SK-N-SH (cell line): ENCODE results near the gene ESPNL. TPM values are rescaled to one million over a fixed set of nuclear protein-coding genes. Genes with fewer than 3 reads are reported as not detected.

Source experiments
- CTCF ChIA-PET: fragments of 300-600, 350-600 bp; formaldehyde crosslinking; extraction: SDS; loops from one replicate; lab custom pipeline; 2021; lab: Yijun Ruan, JAX
- POLR2A ChIA-PET: fragments of 350-600 bp; sonication (Branson Sonifier 250); formaldehyde crosslinking; extraction: SDS; loops from one replicate; lab custom pipeline; 2020; ENCODE audit warnings: antibody characterized with exemption, inconsistent platforms; lab: Yijun Ruan, JAX
- DNase-seq: peaks from one replicate; pipeline ENCODE4 v3.0.0; 2012
- H2AFZ ChIP-seq: fragments of 200-600 bp; sonication (generic); 2 replicates; pipeline ENCODE4 v1.8.1; 2016; ENCODE audit warnings: antibody characterized with exemption, mild to moderate bottlenecking, low read depth
- H3F3A ChIP-seq: fragments of 200-600 bp; sonication (generic); replicated peaks from 2 replicates; pipeline ENCODE3; 2016; ENCODE audit warnings: antibody characterized with exemption, mild to moderate bottlenecking; ENCODE audit not compliant: insufficient read depth
- H3K27ac ChIP-seq, 2 experiments: fragments of 200-500 bp in 1 of 2; fragments of 200-600 bp in 1 of 2; sonication (Bioruptor generic) in 1 of 2; sonication (generic), shearing (Covaris generic) in 1 of 2; 2 replicates each; pipeline versions ENCODE4 v1.5.1 to v1.6.1; 2014 to 2016; ENCODE audit warnings: low read depth in 2 of 2, inconsistent platforms in 1 of 2, low read length in 1 of 2, mild to moderate bottlenecking in 1 of 2, mixed read lengths in 1 of 2
- H3K27me3 ChIP-seq: fragments of 200-600 bp; sonication (generic), shearing (Covaris generic); 2 replicates; pipeline ENCODE4 v1.6.1; 2016; ENCODE audit warnings: mixed run types; ENCODE audit not compliant: insufficient read depth
- H3K36me3 ChIP-seq, 2 experiments: fragments of 200-500 bp in 1 of 2; fragments of 200-600 bp in 1 of 2; sonication (Bioruptor generic) in 1 of 2; sonication (generic) in 1 of 2; replicated peaks in 1 of 2; 2 replicates each; pipeline versions ENCODE3 to v1.5.1; 2014 to 2016; ENCODE audit warnings: low read length in 1 of 2, mild to moderate bottlenecking in 1 of 2; ENCODE audit not compliant: insufficient read depth in 2 of 2, control insufficient read depth in 1 of 2
- H3K4me1 ChIP-seq, 2 experiments: fragments of 200-500 bp in 1 of 2; fragments of 200-600 bp in 1 of 2; sonication (Bioruptor generic) in 1 of 2; sonication (generic), shearing (Covaris generic) in 1 of 2; 2 replicates each; pipeline versions ENCODE4 v1.5.1 to v1.6.1; 2014 to 2016; ENCODE audit warnings: low read depth in 1 of 2, low read length in 1 of 2, mixed run types in 1 of 2; ENCODE audit not compliant: insufficient read depth in 2 of 2, control insufficient read depth in 1 of 2
- H3K4me2 ChIP-seq: fragments of 200-600 bp; sonication (generic), shearing (Covaris generic); 2 replicates; pipeline ENCODE4 v1.6.1; 2017; ENCODE audit warnings: mixed run types
- H3K4me3 ChIP-seq, 2 experiments: fragments of 200-500 bp in 1 of 2; fragments of 200-600 bp in 1 of 2; sonication (Bioruptor generic) in 1 of 2; sonication (generic), shearing (Covaris generic) in 1 of 2; 2 replicates each; pipeline versions ENCODE4 v1.5.1 to v1.8.1; 2014 to 2016; ENCODE audit warnings: low read depth in 2 of 2, inconsistent platforms in 1 of 2, low read length in 1 of 2, mild to moderate bottlenecking in 1 of 2, mixed read lengths in 1 of 2, moderate library complexity in 1 of 2
- H3K79me2 ChIP-seq: fragments of 200-600 bp; sonication (generic); 2 replicates; pipeline ENCODE4 v1.8.1; 2017; ENCODE audit warnings: mild to moderate bottlenecking; ENCODE audit not compliant: insufficient read depth
- H3K9ac ChIP-seq: fragments of 200-600 bp; sonication (generic); 2 replicates; pipeline ENCODE4 v1.6.1; 2017; ENCODE audit warnings: mixed run types
- H3K9me2 ChIP-seq: fragments of 200-600 bp; sonication (generic); 2 replicates; pipeline ENCODE4 v1.6.1; 2017; ENCODE audit warnings: mixed run types
- H3K9me3 ChIP-seq: fragments of 200-600 bp; sonication (generic); 2 replicates; pipeline ENCODE4 v1.6.1; 2017; ENCODE audit warnings: mixed run types, mild to moderate bottlenecking, moderate library complexity
- H4K20me1 ChIP-seq: fragments of 200-600 bp; sonication (generic); 2 replicates; pipeline ENCODE4 v1.6.1; 2017; ENCODE audit warnings: mild to moderate bottlenecking, mixed run types; ENCODE audit not compliant: insufficient read depth
- FOSL2 ChIP-seq: IDR thresholded peaks from 2 replicates; pipeline ENCODE4 v1.4.0; 2012; ENCODE audit warnings: low read depth, mild to moderate bottlenecking, moderate library complexity, borderline replicate concordance
- FOXJ3 ChIP-seq: sonication (generic); formaldehyde crosslinking; IDR thresholded peaks from 2 replicates; pipeline ENCODE4 v1.5.1; 2020; ENCODE audit warnings: mild to moderate bottlenecking, missing genetic modification reagents
- FOXM1 ChIP-seq: IDR thresholded peaks from 2 replicates; pipeline ENCODE4 v1.4.0; 2012; ENCODE audit warnings: low read depth, mild to moderate bottlenecking
- GATA2 ChIP-seq: sonication (generic); formaldehyde crosslinking; IDR thresholded peaks from 2 replicates; pipeline ENCODE4 v1.5.0; 2020; ENCODE audit warnings: mild to moderate bottlenecking, missing genetic modification reagents
- JUND ChIP-seq: IDR thresholded peaks from 2 replicates; pipeline ENCODE4 v1.4.0; 2012
- MEF2A ChIP-seq: IDR thresholded peaks from 2 replicates; pipeline ENCODE4 v1.4.0; 2012; ENCODE audit warnings: low read depth, borderline replicate concordance
- MXI1 ChIP-seq: IDR thresholded peaks from 2 replicates; pipeline ENCODE4 v1.6.1; 2012; ENCODE audit warnings: mild to moderate bottlenecking, low read depth, low read length, improper control_type of control experiment
- NFIC ChIP-seq: IDR thresholded peaks from 2 replicates; pipeline ENCODE4 v1.4.0; 2012; ENCODE audit warnings: borderline replicate concordance
- POLR2AphosphoS5 ChIP-seq: IDR thresholded peaks from 2 replicates; pipeline ENCODE4 v1.6.1; 2012; ENCODE audit warnings: low read depth, low read length
- RCOR1 ChIP-seq: fragments of 150-350 bp; IDR thresholded peaks from 2 replicates; pipeline ENCODE4 v1.6.1; 2017; ENCODE audit warnings: antibody characterized with exemption, low read length
- RXRA ChIP-seq: IDR thresholded peaks from 2 replicates; pipeline ENCODE4 v1.4.0; 2012; ENCODE audit warnings: low read depth, mild to moderate bottlenecking, borderline replicate concordance
- SMC3 ChIP-seq: IDR thresholded peaks from 2 replicates; pipeline ENCODE4 v1.6.1; 2012; ENCODE audit warnings: low read depth, low read length, improper control_type of control experiment
- TCF12 ChIP-seq: IDR thresholded peaks from 2 replicates; pipeline ENCODE4 v1.4.0; 2012
- WGBS: methylation state at CpG from one replicate; pipeline ENCODE4 v1.1.6; 2017; ENCODE audit warnings: low lambda C conversion rate; 5-methylcytosine and 5-hydroxymethylcytosine counted together
- polyA plus RNA-seq, 3 experiments: library from polyadenylated mRNA; depleted of rRNA; stranded (reverse); fragments of >200 nt; gene quantifications; 2 replicates each; pipeline ENCODE4 v1.2.3, GENCODE V29; 2012
- TF ChIP-seq, protein P1 (sequence below): IDR thresholded peaks from 2 replicates; pipeline ENCODE4 v1.4.0; 2012; ENCODE audit warnings: low read depth
- TF ChIP-seq, protein P2 (sequence below): IDR thresholded peaks from 2 replicates; pipeline ENCODE4 v1.4.0; 2012; ENCODE audit warnings: low read depth, borderline replicate concordance
- TF ChIP-seq, protein P3 (sequence below): IDR thresholded peaks from 2 replicates; pipeline ENCODE4 v1.4.0; 2012; ENCODE audit warnings: low read depth, borderline replicate concordance
- TF ChIP-seq, protein P4 (sequence below): IDR thresholded peaks from 2 replicates; pipeline ENCODE4; 2012
- TF ChIP-seq, protein P5 (sequence below): fragments of 150-350 bp; IDR thresholded peaks from 2 replicates; pipeline ENCODE4 v1.6.1; 2016; ENCODE audit warnings: mild to moderate bottlenecking, low read depth, low read length

ESPNL gene
- polyA plus RNA-seq, 1 of the 3 experiments (the other 2 are of a cell fraction) = 0.05 TPM

DNA sequence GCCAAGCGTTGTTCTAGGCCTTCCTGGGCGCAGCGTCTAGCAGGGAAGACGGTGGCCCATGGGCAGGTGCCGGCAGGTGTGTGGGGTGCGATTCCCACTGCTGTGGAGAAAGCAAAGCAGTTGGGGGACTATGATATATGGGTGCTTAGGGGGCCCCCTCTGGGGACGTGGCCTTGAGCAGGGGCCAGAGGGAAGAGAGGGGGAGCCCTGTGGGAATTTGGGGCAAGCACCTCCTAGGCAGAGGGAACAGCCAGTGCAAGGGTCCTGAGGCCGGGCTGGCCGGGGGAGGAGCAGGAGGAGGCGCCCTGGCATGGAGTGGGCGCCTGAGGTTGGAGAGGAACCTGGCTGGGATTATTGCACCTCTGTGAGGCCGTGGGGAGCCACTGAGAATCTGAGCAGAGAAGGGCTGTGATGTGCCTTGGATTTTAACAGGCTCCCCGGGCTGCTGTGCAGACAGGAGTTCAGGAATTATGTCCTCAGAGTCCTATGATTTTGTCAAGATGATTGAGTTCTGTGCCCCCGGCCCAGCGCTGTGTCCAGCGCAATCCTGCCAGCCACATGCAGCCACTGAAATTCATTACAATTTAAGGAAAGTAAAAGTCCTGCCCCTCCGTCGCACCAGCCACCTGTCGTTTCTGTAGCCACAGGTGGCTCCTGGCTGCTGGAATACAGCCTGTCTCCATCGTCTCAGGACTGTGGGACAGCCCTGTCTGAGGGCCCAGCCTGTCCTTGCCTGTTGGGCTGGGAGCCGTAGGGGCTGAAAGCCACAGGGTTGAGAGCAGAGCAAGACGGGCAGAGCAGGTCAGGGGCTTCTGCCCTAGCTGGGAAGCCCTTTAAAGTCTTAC is 29.2 kb downstream of the ESPNL start:
- no peaks in the 10 kb centered on the region for H3K27me3 ChIP-seq
- H3K4me3 ChIP-seq = no peak overlapping the region
- no peaks in the 10 kb centered on the region for H3K9me3 ChIP-seq
- no peak overlapping the region for H2AFZ ChIP-seq
- no peaks in the 10 kb centered on the region for H3K36me3 ChIP-seq
- 77% methylated on average over 19 of the region's 22 CpGs for WGBS
- CTCF ChIA-PET = no interaction called here
- H3K9me2 ChIP-seq = no peaks in the 10 kb centered on the region
- TF ChIP-seq FOXM1 (no peak), NFIC (no peak), TCF12 (no peak), SMC3 (no peak), MEF2A (no peak), RXRA (no peak), GATA2 (CRISPR knock-in tag) (no peak)
- TF ChIP-seq, protein P1, sequence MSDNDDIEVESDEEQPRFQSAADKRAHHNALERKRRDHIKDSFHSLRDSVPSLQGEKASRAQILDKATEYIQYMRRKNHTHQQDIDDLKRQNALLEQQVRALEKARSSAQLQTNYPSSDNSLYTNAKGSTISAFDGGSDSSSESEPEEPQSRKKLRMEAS = no peak
- TF ChIP-seq, protein P2, sequence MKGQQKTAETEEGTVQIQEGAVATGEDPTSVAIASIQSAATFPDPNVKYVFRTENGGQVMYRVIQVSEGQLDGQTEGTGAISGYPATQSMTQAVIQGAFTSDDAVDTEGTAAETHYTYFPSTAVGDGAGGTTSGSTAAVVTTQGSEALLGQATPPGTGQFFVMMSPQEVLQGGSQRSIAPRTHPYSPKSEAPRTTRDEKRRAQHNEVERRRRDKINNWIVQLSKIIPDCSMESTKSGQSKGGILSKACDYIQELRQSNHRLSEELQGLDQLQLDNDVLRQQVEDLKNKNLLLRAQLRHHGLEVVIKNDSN = no peak
- TF ChIP-seq, protein P3, sequence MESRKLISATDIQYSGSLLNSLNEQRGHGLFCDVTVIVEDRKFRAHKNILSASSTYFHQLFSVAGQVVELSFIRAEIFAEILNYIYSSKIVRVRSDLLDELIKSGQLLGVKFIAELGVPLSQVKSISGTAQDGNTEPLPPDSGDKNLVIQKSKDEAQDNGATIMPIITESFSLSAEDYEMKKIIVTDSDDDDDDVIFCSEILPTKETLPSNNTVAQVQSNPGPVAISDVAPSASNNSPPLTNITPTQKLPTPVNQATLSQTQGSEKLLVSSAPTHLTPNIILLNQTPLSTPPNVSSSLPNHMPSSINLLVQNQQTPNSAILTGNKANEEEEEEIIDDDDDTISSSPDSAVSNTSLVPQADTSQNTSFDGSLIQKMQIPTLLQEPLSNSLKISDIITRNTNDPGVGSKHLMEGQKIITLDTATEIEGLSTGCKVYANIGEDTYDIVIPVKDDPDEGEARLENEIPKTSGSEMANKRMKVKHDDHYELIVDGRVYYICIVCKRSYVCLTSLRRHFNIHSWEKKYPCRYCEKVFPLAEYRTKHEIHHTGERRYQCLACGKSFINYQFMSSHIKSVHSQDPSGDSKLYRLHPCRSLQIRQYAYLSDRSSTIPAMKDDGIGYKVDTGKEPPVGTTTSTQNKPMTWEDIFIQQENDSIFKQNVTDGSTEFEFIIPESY = no peak
- TF ChIP-seq, all 33 proteins: peak for 0
- H3K27ac ChIP-seq = no peak overlapping the region
- no peaks in the 10 kb centered on the region; a peak in 1 of 4 replicates for H3K4me1 ChIP-seq
- H4K20me1 ChIP-seq = no peaks in the 10 kb centered on the region
- no peak for DNase-seq
- H3K9ac ChIP-seq = no peak overlapping the region
- POLR2A ChIA-PET = no interaction called here
- no peaks in the 10 kb centered on the region for H3K79me2 ChIP-seq
- no peaks in the 10 kb centered on the region for H3F3A ChIP-seq
- H3K4me2 ChIP-seq = no peak overlapping the region

DNA sequence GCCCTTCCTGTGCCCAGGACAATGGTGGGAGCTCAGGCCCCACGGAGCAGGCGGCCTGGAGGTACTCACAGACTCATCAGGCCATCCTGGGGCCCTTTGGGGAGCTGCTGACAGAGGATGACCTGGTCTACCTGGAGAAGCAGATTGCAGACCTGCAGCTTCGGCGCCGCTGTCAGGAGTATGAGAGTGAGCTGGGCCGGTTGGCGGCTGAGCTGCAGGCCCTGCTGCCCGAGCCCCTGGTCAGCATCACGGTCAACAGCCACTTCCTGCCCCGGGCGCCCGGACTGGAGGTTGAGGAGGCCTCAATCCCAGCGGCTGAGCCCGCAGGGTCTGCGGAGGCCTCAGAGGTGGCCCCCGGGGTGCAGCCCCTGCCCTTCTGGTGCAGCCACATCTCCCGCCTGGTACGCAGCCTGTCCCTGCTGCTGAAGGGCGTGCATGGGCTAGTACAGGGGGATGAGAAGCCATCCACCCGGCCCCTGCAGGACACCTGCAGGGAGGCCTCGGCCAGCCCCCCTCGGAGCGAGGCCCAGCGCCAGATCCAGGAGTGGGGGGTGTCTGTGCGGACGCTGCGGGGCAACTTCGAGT is 30.1 kb downstream of the ESPNL start:
- no peak overlapping the region for H3K9ac ChIP-seq
- no peak overlapping the region for H2AFZ ChIP-seq
- TF ChIP-seq FOXJ3 (CRISPR knock-in tag) (no peak), JUND (no peak), FOSL2 (no peak), MXI1 (no peak), RCOR1 (no peak), POLR2AphosphoS5 (no peak)
- TF ChIP-seq, protein P4, sequence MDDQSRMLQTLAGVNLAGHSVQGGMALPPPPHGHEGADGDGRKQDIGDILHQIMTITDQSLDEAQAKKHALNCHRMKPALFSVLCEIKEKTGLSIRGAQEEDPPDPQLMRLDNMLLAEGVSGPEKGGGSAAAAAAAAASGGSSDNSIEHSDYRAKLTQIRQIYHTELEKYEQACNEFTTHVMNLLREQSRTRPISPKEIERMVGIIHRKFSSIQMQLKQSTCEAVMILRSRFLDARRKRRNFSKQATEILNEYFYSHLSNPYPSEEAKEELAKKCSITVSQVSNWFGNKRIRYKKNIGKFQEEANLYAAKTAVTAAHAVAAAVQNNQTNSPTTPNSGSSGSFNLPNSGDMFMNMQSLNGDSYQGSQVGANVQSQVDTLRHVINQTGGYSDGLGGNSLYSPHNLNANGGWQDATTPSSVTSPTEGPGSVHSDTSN = no peak
- TF ChIP-seq, protein P3 = no peak
- TF ChIP-seq, protein P5, sequence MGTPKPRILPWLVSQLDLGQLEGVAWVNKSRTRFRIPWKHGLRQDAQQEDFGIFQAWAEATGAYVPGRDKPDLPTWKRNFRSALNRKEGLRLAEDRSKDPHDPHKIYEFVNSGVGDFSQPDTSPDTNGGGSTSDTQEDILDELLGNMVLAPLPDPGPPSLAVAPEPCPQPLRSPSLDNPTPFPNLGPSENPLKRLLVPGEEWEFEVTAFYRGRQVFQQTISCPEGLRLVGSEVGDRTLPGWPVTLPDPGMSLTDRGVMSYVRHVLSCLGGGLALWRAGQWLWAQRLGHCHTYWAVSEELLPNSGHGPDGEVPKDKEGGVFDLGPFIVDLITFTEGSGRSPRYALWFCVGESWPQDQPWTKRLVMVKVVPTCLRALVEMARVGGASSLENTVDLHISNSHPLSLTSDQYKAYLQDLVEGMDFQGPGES = no peak
- no peak overlapping the region for H3K27ac ChIP-seq
- 67% methylated on average over 17 of the region's 28 CpGs for WGBS
- no peak for DNase-seq
- POLR2A ChIA-PET = no interaction called here
- CTCF ChIA-PET = no interaction called here
- no peaks in the 10 kb centered on the region; a peak in 1 of 4 replicates for H3K4me1 ChIP-seq
- no peaks in the 10 kb centered on the region for H4K20me1 ChIP-seq
- no peaks in the 10 kb centered on the region for H3K9me2 ChIP-seq
- H3K27me3 ChIP-seq = no peaks in the 10 kb centered on the region
- H3F3A ChIP-seq = no peaks in the 10 kb centered on the region
- H3K36me3 ChIP-seq = no peaks in the 10 kb centered on the region
- no peak overlapping the region for H3K4me3 ChIP-seq
- no peaks in the 10 kb centered on the region for H3K79me2 ChIP-seq
- H3K9me3 ChIP-seq = no peaks in the 10 kb centered on the region
- H3K4me2 ChIP-seq = no peak overlapping the region
